Esophagus squamous epithelium (tissue), 4 donors: ENCODE data around the gene TEAD1.

ENCODE experiments used
- CTCF ChIP-seq, 6 experiments: fragments of 450-650 bp in 4 of 6; fragments of 200-600 bp in 2 of 6; sonication (generic) in 2 of 6; IDR thresholded peaks; one replicate each; pipeline ENCODE4 v1.5.1; 2016 to 2019; ENCODE audit warnings: antibody characterized with exemption in 6 of 6, mild to moderate bottlenecking in 4 of 6, moderate library complexity in 4 of 6
- POLR2A ChIP-seq, 4 donors: fragments of 450-650 bp; IDR thresholded peaks; one replicate each; pipeline ENCODE4 v1.6.1; 2017; ENCODE audit warnings: antibody characterized with exemption in 4 of 4, mild to moderate bottlenecking in 4 of 4, moderate library complexity in 3 of 4

- no peak for TF ChIP-seq POLR2A (IDR thresholded peaks at IDR 0.05)
- TF ChIP-seq CTCF (IDR thresholded peaks at IDR 0.05): no peak
These were observed 28.8 kb downstream of the TEAD1 start for GRCh38 chr11:12702999-12703453.
